HEK293 (cell line): ENCODE results near the gene GALE.

Source experiments
- MYNN ChIP-seq: fragments of 450-650 bp; formaldehyde crosslinking; IDR thresholded peaks from 2 replicates; pipeline ENCODE4 v1.5.1; 2016; ENCODE audit warnings: missing biosample characterization, missing genetic modification characterization, borderline replicate concordance
- ZNF133 ChIP-seq: fragments of 450-650 bp; formaldehyde crosslinking; IDR thresholded peaks from 2 replicates; pipeline ENCODE4 v1.5.1; 2016; ENCODE audit warnings: missing biosample characterization, missing genetic modification characterization
- ZNF184 ChIP-seq: fragments of 450-650 bp; IDR thresholded peaks from 2 replicates; pipeline ENCODE4 v1.5.1; 2018; ENCODE audit warnings: missing biosample characterization, mild to moderate bottlenecking, missing genetic modification characterization
- ZNF391 ChIP-seq: fragments of 450-650 bp; formaldehyde crosslinking; IDR thresholded peaks from 2 replicates; pipeline ENCODE4 v1.5.1; 2016; ENCODE audit warnings: low read depth, missing biosample characterization, missing genetic modification characterization, borderline replicate concordance
- ZNF514 ChIP-seq: fragments of 450-650 bp; formaldehyde crosslinking; IDR thresholded peaks from 2 replicates; pipeline ENCODE4 v1.5.1; 2016; ENCODE audit warnings: missing biosample characterization, missing genetic modification characterization
- ZNF529 ChIP-seq: fragments of 450-650 bp; formaldehyde crosslinking; IDR thresholded peaks from 2 replicates; pipeline ENCODE4 v1.5.1; 2017; ENCODE audit warnings: missing genetic modification characterization, missing biosample characterization; ENCODE audit not compliant: insufficient replicate concordance
- ZNF555 ChIP-seq: fragments of 450-650 bp; formaldehyde crosslinking; conservative IDR thresholded peaks from 2 replicates; pipeline ENCODE4 v1.5.1; 2017; ENCODE audit warnings: missing biosample characterization, mild to moderate bottlenecking, missing genetic modification characterization, inconsistent platforms
- ZNF747 ChIP-seq: fragments of 450-650 bp; formaldehyde crosslinking; IDR thresholded peaks from 2 replicates; pipeline ENCODE4 v1.5.1; 2016; ENCODE audit warnings: missing biosample characterization, missing genetic modification characterization
- TF ChIP-seq, protein P1 (sequence below): fragments of 450-650 bp; formaldehyde crosslinking; IDR thresholded peaks from 2 replicates; pipeline ENCODE4 v1.5.1; 2016; ENCODE audit warnings: missing biosample characterization, missing genetic modification characterization
- TF ChIP-seq, protein P2 (sequence below): fragments of 450-650 bp; formaldehyde crosslinking; IDR thresholded peaks from 2 replicates; pipeline ENCODE4 v1.5.1; 2016; ENCODE audit warnings: missing biosample characterization, missing genetic modification characterization
- TF ChIP-seq, protein P3 (sequence below): fragments of 450-650 bp; formaldehyde crosslinking; IDR thresholded peaks from 2 replicates; pipeline ENCODE4 v1.5.1; 2016; ENCODE audit warnings: missing biosample characterization, missing genetic modification characterization
- TF ChIP-seq, protein P4 (sequence below): fragments of 450-650 bp; formaldehyde crosslinking; IDR thresholded peaks from 2 replicates; pipeline ENCODE4 v1.5.1; 2016; ENCODE audit warnings: missing biosample characterization, missing genetic modification characterization

DNA sequence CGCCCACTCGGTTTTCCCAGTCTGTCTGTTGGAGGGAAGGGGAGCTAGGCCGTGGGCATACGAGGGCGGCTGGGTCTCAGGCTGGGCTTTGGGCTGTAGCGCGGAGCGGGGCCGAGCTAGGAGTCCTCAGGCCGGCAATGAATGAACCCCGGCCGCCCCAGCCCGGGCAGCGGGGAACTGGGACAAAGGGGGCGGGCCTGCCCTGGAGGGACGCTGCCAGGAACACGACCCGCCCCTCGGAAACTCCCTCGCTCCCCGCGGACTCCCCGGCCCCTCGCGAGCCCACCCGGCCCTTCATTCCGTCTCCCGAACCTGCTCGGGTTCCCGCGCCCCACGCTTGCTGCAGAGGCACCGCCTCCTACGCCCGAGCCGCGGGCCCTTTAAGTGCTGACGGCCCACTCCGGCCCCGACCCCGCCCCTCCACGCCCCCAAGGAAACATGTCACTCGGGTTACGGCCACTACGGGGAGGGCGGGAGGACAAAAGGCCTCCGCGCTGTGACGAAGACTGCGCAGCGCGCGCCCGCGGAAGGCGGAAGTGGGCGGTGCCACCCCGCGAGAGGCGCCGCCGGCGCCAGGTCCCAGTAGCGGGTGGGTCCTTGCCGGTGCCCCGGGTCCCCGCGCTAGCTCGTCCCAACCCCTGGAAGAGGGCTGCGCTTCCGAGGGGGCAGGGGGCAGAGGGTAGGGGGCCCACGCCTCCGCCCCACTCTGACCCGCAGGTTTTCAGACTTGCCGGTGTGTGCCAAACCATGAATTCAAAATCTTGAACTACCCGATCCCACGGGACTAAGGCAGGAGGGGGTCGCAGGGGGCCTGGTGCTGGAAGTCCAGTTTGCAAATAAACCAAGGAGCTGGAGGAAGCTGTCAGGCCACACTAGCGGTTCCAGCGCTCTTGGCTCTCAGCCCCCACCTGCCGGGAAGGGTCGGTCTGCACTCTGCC is at the start of gene GALE:
- TF ChIP-seq, protein P1, sequence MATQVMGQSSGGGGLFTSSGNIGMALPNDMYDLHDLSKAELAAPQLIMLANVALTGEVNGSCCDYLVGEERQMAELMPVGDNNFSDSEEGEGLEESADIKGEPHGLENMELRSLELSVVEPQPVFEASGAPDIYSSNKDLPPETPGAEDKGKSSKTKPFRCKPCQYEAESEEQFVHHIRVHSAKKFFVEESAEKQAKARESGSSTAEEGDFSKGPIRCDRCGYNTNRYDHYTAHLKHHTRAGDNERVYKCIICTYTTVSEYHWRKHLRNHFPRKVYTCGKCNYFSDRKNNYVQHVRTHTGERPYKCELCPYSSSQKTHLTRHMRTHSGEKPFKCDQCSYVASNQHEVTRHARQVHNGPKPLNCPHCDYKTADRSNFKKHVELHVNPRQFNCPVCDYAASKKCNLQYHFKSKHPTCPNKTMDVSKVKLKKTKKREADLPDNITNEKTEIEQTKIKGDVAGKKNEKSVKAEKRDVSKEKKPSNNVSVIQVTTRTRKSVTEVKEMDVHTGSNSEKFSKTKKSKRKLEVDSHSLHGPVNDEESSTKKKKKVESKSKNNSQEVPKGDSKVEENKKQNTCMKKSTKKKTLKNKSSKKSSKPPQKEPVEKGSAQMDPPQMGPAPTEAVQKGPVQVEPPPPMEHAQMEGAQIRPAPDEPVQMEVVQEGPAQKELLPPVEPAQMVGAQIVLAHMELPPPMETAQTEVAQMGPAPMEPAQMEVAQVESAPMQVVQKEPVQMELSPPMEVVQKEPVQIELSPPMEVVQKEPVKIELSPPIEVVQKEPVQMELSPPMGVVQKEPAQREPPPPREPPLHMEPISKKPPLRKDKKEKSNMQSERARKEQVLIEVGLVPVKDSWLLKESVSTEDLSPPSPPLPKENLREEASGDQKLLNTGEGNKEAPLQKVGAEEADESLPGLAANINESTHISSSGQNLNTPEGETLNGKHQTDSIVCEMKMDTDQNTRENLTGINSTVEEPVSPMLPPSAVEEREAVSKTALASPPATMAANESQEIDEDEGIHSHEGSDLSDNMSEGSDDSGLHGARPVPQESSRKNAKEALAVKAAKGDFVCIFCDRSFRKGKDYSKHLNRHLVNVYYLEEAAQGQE (tag by site-specific recombination): no peak
- TF ChIP-seq ZNF555 (tag by site-specific recombination): no peak
- no peak for TF ChIP-seq MYNN (tag by site-specific recombination)
- TF ChIP-seq, protein P2, sequence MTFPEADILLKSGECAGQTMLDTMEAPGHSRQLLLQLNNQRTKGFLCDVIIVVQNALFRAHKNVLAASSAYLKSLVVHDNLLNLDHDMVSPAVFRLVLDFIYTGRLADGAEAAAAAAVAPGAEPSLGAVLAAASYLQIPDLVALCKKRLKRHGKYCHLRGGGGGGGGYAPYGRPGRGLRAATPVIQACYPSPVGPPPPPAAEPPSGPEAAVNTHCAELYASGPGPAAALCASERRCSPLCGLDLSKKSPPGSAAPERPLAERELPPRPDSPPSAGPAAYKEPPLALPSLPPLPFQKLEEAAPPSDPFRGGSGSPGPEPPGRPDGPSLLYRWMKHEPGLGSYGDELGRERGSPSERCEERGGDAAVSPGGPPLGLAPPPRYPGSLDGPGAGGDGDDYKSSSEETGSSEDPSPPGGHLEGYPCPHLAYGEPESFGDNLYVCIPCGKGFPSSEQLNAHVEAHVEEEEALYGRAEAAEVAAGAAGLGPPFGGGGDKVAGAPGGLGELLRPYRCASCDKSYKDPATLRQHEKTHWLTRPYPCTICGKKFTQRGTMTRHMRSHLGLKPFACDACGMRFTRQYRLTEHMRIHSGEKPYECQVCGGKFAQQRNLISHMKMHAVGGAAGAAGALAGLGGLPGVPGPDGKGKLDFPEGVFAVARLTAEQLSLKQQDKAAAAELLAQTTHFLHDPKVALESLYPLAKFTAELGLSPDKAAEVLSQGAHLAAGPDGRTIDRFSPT: peak; percentile 94
- TF ChIP-seq, protein P3, sequence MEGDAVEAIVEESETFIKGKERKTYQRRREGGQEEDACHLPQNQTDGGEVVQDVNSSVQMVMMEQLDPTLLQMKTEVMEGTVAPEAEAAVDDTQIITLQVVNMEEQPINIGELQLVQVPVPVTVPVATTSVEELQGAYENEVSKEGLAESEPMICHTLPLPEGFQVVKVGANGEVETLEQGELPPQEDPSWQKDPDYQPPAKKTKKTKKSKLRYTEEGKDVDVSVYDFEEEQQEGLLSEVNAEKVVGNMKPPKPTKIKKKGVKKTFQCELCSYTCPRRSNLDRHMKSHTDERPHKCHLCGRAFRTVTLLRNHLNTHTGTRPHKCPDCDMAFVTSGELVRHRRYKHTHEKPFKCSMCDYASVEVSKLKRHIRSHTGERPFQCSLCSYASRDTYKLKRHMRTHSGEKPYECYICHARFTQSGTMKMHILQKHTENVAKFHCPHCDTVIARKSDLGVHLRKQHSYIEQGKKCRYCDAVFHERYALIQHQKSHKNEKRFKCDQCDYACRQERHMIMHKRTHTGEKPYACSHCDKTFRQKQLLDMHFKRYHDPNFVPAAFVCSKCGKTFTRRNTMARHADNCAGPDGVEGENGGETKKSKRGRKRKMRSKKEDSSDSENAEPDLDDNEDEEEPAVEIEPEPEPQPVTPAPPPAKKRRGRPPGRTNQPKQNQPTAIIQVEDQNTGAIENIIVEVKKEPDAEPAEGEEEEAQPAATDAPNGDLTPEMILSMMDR: no peak
- TF ChIP-seq ZNF514 (tag by site-specific recombination): no peak
- no peak for TF ChIP-seq ZNF184 (tag by site-specific recombination)
- TF ChIP-seq ZNF391: no peak
- TF ChIP-seq, protein P4, sequence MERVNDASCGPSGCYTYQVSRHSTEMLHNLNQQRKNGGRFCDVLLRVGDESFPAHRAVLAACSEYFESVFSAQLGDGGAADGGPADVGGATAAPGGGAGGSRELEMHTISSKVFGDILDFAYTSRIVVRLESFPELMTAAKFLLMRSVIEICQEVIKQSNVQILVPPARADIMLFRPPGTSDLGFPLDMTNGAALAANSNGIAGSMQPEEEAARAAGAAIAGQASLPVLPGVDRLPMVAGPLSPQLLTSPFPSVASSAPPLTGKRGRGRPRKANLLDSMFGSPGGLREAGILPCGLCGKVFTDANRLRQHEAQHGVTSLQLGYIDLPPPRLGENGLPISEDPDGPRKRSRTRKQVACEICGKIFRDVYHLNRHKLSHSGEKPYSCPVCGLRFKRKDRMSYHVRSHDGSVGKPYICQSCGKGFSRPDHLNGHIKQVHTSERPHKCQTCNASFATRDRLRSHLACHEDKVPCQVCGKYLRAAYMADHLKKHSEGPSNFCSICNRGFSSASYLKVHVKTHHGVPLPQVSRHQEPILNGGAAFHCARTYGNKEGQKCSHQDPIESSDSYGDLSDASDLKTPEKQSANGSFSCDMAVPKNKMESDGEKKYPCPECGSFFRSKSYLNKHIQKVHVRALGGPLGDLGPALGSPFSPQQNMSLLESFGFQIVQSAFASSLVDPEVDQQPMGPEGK (tag by site-specific recombination): peak; percentile 76
- TF ChIP-seq ZNF747 (tag by site-specific recombination): no peak
- TF ChIP-seq ZNF133: no peak
- no peak for TF ChIP-seq ZNF529 (tag by site-specific recombination)
